HG03060 (cell line): ENCODE results near the gene ZDHHC7.
A peak's percentile ranks its signal among the peaks of the same experiment; 100 is the strongest.

ENCODE experiments used
- ATAC-seq: cut with Tn5 transposase; IDR thresholded peaks from one replicate; pipeline ENCODE4 v1.9.1; 2021; ENCODE audit warnings: low read depth, moderate number of reproducible peaks; ENCODE audit not compliant: unreplicated experiment

Gene ZDHHC7

DNA sequence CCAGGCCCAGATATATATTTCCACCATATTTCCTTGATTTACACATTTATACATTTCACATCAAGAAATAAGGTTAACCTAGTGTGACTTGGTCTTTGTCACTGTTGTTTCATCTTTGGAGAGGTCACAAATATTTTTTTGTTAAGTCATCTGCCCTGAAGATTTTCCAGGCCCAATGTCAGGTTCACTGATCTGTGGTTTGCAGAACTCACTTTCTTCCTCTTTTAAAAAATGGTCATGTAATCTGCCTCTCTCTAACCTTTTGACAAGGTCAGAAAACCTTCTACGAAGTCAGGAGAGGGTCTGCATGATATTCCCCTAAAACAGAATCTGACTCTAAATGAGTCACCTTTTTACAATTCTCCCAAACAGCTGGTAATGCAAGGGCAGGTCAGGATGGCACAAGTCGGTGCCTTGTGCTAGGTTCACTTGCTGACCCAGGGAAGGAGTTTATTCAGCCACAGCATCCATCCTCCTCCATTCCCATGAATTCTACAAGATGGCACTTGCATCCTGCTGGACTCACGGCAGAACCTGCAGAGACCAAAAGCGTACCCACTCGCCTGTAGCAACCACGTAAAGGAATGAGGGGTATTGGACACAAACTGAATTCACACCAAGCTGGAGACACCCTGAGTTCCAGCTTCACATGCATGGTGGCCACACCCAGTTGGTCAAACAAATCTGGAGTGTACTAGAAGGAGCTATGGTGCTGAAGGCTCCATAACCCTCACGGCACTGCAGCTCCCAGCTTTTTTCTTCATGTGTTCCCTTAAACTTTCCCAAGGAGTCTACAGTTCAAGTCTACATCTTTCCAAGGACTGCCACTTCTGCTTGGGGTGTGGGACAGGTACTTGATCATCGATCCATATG lies 14.7 kb upstream of the ZDHHC7 start:
- no peak for ATAC-seq

DNA sequence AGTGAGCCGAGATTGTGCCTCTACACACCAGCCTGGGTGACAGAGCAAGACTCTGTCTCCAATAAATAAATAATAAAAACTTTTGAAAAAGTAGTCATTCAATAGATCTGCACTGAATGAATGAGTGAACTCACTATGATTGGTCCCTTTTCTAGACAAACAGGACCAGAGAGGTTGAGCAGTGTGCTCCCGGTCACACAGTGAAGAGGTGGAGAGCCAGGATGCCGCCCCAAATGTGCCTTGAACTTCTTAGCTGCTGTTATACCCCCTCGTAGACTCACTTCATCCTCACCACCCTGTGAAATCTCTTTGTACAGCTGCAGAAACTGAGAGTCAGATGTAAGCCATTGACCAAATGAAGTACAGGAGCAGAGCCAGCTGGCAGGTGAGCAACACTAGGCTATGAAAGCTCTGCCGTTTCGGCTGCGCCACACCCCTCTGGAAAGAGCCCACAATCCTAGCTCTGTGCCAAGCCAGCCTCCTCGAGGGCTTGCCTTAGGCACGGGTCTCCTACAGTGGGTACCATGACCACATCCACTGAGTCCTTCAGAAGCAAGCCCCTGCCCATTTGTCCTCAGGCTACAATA lies 8.4 kb upstream of the ZDHHC7 start:
- no peak for ATAC-seq

DNA sequence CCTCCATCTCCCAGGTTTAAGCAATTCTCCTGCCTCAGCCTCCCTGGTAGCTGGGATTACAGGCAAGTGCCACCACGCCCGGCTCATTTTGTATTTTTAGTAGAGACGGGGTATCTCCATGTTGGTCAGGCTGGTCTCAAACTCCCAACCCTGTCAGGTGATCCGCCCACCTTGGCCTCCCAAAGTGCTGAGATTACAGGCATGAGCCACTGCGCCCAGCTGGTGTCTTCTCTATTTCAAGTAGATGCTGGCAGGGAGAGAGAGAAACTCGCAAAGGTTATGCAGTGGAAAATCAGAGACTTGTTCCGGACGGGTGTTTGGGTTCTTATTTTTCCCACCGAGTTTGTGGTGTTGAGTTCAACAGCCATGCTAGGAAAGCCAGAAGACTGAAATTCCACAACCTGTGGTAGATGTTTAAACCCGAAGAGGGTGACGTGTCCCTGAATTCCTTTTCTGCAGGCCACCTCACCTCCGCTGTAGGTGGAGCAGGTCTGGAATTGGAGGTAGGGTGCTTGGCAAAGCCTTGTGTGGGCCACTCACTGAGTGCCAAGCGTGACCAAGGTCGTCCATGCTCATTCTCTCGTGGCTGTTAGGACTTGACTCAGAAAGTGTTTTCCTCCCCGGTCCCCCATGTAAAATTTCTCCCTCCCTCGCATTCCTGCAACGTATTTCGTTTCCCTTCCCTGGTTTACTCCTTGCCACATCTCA lies 7.3 kb upstream of the ZDHHC7 start:
- ATAC-seq = no peak

DNA sequence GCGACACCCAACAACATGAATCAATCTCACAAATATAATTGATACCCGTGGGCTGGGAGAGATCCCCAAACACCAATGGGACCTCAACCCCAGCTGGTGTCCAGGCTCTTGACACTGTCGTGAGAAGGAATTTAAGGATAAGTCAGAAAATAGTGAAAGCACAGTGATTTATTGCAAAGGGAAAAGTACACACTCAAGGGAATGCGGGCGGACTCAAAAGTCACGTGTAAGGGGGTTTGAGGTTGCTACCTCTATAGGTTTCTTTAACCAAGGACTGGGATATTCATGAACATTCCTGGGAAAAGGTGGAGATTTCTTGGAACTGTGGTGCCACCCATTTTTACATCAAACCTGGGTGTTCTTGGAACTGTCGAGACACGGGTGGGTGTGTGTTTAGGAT lies 6.3 kb upstream of the ZDHHC7 start:
- no peak for ATAC-seq

DNA sequence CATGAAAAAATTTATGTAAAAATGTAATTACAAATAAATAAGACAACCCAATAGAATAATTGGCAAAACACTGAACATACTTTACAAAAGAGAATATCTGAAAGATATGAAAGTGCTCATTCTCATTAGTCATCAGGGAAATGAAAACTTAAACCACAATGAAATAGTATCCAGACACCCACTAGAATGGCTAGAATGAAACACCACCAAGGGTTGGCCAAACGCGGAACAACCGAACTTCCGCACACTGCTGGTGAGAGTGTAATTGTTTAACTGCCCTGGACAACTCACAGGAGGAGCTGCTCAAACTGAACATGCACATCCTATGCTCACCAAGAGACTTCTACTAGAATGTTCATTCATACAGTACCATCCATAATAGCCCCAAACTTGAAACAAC lies 5.8 kb upstream of the ZDHHC7 start:
- ATAC-seq = no peak

DNA sequence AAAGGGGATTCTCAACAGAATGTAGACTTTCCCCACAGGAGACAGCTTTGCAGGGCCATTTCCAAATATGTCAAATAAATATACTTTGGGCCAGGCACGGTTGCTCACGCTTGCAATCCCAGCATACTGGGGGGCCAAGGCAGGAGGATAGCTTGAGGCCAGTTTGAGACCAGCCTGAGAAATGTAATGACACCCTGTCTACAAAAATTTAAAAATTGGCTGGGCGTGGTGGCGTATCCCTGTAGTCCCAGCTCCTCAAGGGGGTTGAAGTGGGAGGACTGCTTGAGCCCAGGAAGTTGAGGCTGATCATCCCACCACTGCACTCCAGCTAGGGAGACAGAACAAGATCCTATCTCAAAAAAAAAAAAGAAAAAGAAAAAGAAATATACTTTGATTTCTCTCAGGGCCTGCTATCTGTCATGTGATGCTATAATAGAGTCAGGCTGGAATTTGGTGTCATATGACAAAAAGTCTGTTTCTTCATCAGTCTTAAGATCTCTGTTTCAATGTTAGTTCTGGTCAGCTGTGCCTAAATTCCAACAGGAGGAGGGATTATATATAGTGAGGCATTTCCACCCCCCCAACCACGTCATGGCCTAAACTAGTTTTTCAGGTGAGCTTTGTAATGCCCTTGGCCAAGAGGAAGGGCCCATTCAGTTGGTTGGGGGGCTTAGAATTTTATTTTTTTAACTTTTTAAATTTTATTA lies 4.3 kb upstream of the ZDHHC7 start:
- no peak for ATAC-seq

DNA sequence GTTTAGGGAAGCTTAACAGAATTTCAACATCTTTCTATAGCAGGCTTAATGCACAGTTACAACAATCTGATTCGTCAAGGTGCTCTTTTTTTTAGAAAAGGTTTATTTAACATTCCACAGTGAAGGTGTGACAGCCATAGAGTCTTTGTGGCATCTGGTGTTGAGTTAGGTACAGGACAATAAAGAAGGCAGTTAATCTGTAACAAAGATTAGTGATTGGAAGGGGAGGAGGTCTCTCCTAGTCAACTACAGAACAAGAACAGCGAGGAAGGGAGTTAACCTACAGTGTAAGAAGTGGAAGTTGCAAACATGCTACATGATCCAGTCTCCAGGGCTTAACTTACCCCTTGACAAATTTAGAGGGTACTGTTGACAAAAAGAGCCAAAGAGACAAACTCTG lies 3.0 kb upstream of the ZDHHC7 start:
- ATAC-seq = no peak

DNA sequence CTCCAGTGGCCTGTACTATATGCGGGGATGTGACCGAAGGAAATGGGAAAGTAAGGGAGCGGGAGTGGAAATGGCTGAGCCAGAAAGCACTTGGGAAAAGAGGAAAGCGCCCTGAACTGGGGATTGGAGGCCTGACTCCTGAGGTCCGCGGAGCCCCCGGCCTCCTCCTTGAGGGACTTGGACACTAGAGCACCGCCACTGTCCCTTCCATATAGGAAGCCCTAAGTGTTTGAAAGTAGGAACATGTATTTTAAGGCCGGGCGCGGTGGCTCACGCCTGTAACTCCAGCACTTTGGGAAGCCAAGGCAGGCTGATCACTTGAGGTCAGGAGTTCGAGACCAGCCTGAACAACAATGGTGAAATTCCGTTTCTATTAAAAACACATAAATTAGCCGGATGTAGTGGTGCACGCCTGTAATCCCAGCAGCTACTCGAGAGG lies 530 bp upstream of the ZDHHC7 start:
- ATAC-seq = no peak

DNA sequence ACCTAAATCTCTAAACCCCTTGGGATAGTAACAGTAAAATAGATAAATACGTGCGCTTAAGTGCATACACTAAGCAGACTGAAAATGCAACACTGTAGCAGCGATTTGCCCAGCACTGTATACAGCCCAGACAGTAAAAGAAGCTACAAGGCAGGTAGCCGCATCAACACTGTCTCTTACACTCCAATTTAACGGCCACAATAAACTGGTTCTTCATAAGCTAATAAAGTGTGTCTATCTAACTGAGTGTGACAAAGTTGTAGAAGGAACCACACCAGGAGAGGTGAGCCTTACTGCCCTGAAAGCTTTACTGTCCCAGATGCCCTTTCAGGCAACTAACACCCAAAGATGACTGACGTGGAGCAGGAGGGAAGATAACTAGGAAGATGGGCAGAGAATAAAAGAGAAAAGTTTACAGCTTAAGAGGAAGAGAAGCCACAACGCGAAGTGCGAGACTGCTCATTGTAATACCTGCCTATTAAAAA lies 847 bp downstream of the ZDHHC7 start:
- peak; percentile 15 for ATAC-seq

DNA sequence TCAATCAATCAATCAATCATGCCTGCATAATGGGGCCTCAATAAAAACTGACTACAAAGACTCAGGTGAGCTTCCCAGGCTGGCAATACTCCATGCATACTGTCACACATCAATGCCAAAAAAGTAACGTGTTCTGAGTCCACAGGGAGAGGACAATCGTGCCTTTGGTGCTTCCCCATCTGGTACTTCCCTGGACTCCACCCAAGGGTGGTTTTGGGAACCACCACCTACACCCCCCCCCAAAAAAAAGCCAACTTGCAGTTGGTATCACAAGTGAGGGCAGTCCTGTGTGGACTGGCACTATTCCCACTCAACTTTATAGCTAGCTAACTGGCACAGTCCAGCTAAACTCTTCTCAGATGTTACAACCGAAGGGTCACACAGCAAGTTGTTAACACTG lies 3.1 kb downstream of the ZDHHC7 start:
- ATAC-seq = no peak

DNA sequence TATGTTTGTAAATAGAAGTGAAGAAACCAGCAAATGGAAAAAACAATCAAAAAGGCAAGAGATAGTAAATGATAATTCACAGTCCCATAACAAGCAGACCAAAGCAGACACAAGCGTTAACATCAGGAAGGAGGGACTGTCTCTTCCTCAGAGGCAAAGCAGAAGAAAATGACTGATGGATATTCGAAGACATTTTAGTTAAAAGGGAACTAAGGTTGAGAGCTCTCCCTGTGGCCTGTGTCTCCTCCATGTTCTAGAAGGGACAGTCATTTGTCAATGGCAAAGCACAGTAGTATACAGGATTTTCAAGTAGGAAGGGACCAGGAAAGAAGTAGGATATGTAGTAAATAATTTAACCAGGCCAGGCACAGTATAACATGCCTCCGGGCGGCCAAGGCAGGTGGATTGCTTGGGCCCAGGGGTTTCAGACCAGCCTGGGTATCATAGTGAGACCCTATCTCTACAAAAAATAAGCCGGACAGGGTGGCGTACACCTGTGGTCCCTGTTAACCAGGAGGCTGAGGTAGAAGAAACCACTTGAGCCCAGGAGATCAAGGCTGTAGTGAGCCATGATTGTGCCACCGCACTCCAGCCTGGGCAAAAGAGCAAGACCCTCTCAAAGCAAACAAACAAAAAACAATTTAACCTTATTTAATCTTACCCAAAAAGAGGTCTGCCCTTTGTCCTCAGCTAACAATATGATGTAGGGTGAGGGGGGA lies 3.7 kb downstream of the ZDHHC7 start:
- ATAC-seq = no peak

DNA sequence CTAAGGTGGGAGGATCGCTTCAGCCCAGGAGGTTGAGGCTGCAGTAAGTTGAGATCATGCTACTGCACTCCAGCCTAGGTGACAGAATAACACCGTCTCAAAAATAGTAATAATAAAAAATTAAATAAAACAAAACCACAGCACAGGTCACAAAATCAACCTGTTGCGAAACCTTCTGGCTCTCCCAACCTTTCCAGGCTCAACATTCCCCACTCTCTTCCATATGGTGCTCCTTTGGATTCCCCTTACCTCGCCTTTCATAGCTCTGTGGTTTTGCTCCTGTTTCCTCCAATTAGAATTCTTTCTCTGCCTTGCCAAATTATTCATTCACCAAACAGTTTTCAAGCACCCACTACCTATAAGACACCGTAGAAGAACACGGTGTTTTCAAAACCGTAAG lies 4.7 kb downstream of the ZDHHC7 start:
- no peak for ATAC-seq

DNA sequence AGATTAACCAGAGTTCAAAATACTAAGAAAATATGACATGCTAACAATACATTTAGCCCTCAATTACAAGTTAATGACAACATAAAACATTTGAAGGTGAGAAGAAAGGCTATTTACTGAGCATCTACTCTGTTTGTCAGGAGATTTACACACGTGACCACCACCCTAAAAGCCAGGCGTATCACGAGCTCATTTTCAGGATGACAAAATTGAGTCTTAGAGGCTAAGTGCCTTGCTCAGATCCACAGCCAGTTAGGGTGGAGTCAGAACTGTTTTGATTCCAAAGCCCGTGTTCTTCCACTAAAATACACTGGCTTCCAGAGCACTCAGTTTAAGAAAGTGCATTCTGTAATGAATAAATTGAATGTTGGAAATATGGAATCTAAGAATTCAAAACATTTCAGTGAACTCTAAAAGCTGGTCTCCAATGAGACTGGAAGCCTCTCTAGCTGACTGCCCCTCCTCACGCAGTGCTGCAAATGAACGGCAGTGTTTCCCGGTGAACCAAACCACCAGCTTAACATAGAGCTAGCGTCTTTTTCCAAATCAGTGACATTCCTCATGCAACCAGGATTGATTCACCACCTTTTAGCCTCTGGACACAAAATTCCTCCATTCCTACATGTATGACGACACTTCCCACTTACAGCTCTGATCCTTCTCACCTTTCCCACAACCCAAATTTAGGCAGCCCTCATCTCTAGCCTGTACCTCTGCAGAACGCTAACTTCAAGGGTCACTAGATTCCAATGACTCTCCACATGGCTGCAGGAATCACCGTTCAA lies 5.9 kb downstream of the ZDHHC7 start:
- no peak for ATAC-seq

DNA sequence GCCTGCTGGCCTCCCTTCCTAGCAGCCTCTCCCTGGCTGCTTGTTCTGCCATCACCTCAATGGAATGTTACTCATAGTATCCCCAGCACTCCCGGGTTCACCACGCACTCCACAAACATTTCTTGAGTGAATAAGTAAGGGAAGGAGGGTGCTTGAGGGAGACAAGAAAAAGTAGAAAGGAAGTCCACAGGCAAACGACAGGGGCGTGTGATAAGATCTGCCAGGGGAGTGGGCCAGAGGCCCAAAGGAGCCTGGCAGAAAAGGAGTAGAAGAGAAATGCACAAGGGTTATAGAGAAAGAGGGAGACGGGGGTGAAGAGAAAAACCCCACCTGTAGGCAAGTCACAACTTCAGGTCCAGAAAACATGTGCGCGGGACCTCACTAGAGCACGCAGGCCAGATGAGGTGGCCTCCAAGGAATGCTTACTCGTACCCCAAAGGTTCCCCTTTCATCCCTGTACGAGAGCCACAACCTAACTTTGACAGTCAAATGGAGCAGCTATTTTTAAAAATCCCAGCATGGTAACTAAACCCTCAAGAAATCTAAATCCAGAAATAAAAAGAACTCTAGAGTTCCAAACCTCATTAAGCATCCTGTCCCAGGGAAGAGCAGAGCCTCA lies 6.6 kb downstream of the ZDHHC7 start:
- ATAC-seq = no peak

DNA sequence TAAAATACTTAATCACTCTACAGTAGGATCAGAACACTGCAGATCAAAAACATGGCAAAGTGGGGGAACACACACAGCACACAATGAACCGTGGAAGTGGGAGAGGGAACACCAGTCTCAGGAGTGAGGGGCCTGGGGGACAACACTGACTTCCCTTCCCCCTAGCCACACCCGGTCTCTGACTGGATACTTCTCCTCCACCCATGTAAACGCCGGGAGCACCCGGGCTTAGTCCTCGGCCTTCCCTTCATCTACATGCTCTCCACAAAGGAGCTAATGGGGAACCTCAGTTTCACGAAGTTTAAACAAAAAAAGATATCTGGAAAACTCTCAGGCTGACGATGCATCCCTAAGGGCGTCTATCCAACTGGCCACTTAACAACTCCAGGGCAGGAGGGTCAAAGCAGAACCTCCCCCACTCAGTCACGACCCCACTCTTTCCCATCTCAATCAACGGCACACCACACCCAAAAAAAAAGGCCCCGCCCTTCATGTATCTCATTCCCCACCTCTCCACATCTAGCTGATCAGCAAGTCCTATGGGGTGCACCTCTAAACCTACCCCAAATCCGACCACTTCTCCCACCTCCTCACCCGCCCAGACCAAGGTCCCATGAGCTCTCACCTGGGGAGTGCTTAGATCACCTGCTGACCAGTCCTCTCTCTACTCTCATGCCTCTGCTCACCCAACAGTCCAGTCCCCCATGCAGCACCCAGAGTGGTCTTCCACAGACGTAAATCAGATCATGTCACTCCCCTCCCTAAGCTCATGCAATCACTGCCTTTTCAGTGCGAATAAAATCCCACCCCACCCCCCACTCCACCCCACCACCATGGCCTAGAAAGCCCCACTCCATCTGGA lies 7.4 kb downstream of the ZDHHC7 start:
- no peak for ATAC-seq

DNA sequence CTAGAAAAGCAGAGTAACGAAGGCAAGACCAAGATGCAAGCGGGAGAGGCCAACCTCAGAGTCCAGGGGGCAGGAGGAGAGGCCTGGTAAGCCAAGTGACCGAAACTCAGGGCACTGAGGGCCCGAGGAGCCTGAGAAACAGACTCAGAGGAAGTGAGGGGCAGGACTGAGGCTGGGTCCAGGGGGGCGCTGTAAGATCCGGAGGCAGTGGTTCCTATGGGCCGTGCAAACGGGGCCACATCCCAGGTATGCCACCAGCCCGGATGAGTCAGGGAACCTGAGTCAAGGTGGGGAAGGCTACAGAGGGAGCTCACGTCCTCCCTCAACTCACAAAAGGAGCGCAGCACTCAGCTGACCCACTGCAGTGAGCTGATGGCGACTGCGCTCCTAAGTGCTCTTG lies 8.3 kb downstream of the ZDHHC7 start:
- no peak for ATAC-seq

DNA sequence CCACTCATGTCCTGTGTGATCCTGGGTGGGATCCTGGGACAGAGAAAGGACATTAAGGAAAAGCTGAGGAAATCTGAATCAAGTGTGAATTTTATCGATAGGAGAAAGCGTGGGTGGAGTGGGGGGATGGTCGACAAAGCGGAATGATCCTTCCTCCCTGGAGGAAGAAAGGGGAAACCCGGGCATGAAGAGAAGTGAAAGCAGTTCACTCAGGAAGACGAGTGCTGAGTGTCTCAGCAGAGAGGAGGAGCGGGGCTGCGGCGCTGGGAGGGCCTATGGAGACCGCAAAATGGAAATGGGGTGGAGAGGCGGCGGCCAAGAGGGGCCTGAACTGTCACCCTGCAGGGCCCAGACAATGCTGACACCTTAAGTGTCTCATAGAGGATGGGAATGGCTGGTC lies 8.7 kb downstream of the ZDHHC7 start:
- no peak for ATAC-seq

DNA sequence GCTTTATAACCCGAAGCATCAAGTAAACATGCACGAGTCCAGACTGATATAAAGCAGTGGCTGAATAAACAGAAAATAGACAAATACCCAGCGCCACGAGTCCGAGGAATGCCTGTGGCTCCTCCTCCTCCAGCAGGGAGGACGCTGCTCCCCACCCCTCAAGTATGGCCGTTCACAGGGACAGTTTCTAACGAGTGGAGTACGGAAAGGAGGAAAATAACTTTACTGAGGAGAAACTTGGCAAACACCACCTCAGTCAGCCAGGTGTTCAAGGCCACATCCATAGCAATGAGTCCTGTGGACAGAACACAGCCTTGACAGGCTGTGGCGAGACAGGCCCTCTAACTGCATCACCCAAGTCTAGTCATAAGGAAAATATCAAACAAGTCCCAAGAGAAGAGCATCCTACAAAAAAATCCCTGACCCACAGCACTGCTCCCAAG lies 9.2 kb downstream of the ZDHHC7 start:
- no peak for ATAC-seq
